Fibroblast of the aortic adventitia (primary cell): ENCODE results near the gene PDIA5. TPM values are rescaled to one million over a fixed set of nuclear protein-coding genes. Genes with fewer than 3 reads are reported as not detected.
A peak's percentile ranks its signal among the peaks of the same experiment; 100 is the strongest.

Source experiments
- DNase-seq: peaks from one replicate; pipeline ENCODE4 v3.0.0-alpha.2; 2010; ENCODE audit warnings: low read depth
- H3K4me3 ChIP-seq: 2 replicates; pipeline ENCODE4 v1.5.1; 2011; ENCODE audit warnings: low read depth, mild to moderate bottlenecking, control low read depth, low read length, moderate library complexity
- CTCF ChIP-seq: IDR thresholded peaks from 2 replicates; pipeline ENCODE4 v1.5.1; 2011; ENCODE audit warnings: mild to moderate bottlenecking, low read length, control low read depth, inconsistent platforms; ENCODE audit not compliant: insufficient read depth
- total RNA-seq: library from RNA; depleted of rRNA; stranded (reverse); fragments of >200 nt; gene quantifications from 2 replicates; pipeline ENCODE4 v1.2.3, GENCODE V29; 2012; ENCODE audit warnings: low replicate concordance

Gene PDIA5
- total RNA-seq, 1 donor = 59.1 TPM

GRCh38 chr3:123194552-123194951 lies 127.7 kb downstream of the PDIA5 start:
- H3K4me3 ChIP-seq = no peak overlapping the region
- no peak for TF ChIP-seq CTCF
- DNase-seq = no peak

DNA sequence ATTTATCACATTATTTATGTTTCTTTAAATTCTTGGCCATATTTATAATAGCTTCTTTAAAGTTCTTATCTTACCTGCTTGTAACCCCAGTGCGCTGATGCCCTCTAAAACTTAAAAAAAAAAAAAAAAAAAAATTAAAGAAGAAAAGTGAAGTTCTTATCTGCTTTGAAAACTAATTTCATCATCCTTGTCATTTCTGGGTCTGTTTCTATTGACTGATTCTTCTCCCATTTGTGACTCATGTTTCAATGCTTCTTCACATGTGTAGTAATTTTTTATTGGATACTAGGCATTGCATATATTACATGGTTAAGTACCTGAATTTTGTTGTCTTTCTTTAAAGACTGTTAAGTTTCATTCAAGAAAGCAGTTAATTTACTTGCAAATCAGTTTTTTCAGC lies 131.5 kb downstream of the PDIA5 start:
- no peak overlapping the region for H3K4me3 ChIP-seq
- TF ChIP-seq CTCF = no peak
- no peak for DNase-seq

- no peak for TF ChIP-seq CTCF
- DNase-seq = no peak
- peak overlapping the region; percentile 95 for H3K4me3 ChIP-seq
Measured at GRCh38 chr3:123201223-123201556, 134.4 kb downstream of the PDIA5 start.

DNA sequence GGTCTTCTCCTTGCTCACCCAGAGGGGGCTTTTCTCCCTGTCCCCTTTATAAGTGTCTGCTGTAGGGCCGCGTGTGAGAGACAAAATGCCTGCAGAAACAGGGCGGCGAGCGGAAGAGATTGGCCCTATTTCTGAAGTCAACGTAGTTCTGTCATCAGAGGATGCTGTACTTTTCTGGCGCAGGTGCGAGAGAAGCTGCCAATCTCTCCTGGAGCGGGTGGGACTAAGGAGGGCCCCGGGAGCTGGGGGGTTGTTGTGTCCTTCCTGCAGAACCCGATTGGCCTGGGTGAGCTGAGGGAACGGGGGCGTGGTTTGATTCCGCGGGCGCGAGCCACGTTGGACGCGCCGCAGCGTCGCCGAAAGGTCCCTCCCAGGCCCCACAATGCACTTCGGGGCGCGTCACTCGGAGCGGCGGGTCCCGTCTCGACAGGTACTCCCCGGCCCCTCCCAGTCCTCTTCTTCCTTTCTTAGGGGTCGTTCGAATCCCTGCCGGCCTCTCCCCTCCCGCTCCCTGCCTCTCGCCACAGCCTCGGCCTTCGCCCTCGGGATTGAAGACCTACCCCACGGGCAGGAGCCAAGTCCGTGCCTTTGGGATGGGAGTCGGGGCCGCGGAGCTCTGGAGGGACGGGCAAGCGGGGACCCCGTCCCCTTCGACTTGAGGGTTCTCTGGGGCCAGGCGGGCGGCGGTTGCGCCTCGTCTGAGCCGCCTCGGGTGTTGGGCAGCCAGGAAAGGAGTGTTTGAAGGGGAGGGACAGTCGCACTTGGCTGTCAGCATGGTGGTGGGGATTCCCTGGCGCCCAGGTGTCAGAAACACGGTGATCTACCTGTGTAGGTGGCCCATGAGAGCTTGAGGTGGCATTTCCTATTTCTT lies 135.0 kb downstream of the PDIA5 start, which contains the start of gene SEC22A:
SEC22A (plus strand) TSS at position 387 of the 871 bp plus-strand sequence. CDS start 7,275 bp downstream, outside the sequence.
- DNase-seq = peak; percentile 86
- peak within 1 kb of the TSS; percentile 95 for H3K4me3 ChIP-seq
- no peak for TF ChIP-seq CTCF

GRCh38 chr3:123202451-123202850 lies 135.6 kb downstream of the PDIA5 start:
- peak; percentile 5 for DNase-seq
- H3K4me3 ChIP-seq = peak overlapping the region; percentile 95
- TF ChIP-seq CTCF = no peak

Other genes with a start within 250 kb of the PDIA5 start
- gene SEMA5B, start 39.3 kb upstream of the PDIA5 start, total RNA-seq = 0.18 and 0.41 TPM in 2 replicates
- gene SEC22A, start 134.9 kb downstream of the PDIA5 start, total RNA-seq = 21.3 and 44.6 TPM in 2 replicates